H1 (cell line): Measurements from ENCODE around the gene MOB3C. TPM values are rescaled to one million over a fixed set of nuclear protein-coding genes. Genes with fewer than 3 reads are reported as not detected.

Experiments used
- CTCF ChIA-PET: fragments of 300-600 bp; sonication (Branson Sonifier 250); formaldehyde crosslinking; loops from one replicate; lab custom pipeline; 2021; ENCODE audit not compliant: partially characterized antibody; lab: Charles Lee
- POLR2A ChIA-PET: fragments of 300-600 bp; sonication (Branson Sonifier 250); formaldehyde crosslinking; loops from one replicate; lab custom pipeline; 2021; ENCODE audit warnings: inconsistent platforms; ENCODE audit not compliant: partially characterized antibody; lab: Charles Lee
- DNase-seq, 2 experiments: peaks; one replicate each; pipeline versions ENCODE4 v3.0.0 to v3.0.0-alpha.2; 2010 to 2022; ENCODE audit warnings: low spot score in 2 of 2, low read depth in 1 of 2, mixed read lengths in 1 of 2
- FAIRE-seq: peaks from 2 replicates; lab custom pipeline; 2011; peaks lifted over from hg19 to GRCh38; lab: Jason Lieb, UNC
- H2AFZ ChIP-seq: 2 replicates; pipeline ENCODE4 v1.8.1; 2012; ENCODE audit warnings: low read length, inconsistent platforms
- H2AK5ac ChIP-seq: 2 replicates; pipeline ENCODE4 v1.6.1; 2013; ENCODE audit warnings: low read depth, low read length
- H2BK120ac ChIP-seq: replicated peaks from 2 replicates; pipeline ENCODE3; 2013; ENCODE audit warnings: low read depth, low read length, inconsistent platforms
- H2BK12ac ChIP-seq: 2 replicates; pipeline ENCODE4 v1.6.1; 2013; ENCODE audit warnings: low read depth, low read length
- H2BK15ac ChIP-seq: 2 replicates; pipeline ENCODE4 v1.6.1; 2013; ENCODE audit warnings: low read length
- H2BK20ac ChIP-seq: 2 replicates; pipeline ENCODE4 v1.6.1; 2013; ENCODE audit warnings: low read length
- H2BK5ac ChIP-seq: 2 replicates; pipeline ENCODE4 v1.6.1; 2013; ENCODE audit warnings: low read depth, low read length
- H3K14ac ChIP-seq: 2 replicates; pipeline ENCODE4 v1.6.1; 2013; ENCODE audit warnings: inconsistent platforms; ENCODE audit not compliant: insufficient read length
- H3K18ac ChIP-seq: 2 replicates; pipeline ENCODE4 v1.6.1; 2013; ENCODE audit warnings: low read length; ENCODE audit errors: extremely low read depth
- H3K23ac ChIP-seq: 2 replicates; pipeline ENCODE4 v1.6.1; 2013; ENCODE audit warnings: inconsistent platforms; ENCODE audit not compliant: insufficient read length
- H3K23me2 ChIP-seq: 2 replicates; pipeline ENCODE4 v1.6.1; 2013; ENCODE audit warnings: low read depth, low read length
- H3K27ac ChIP-seq: 2 replicates; pipeline ENCODE4 v1.6.1; 2011; ENCODE audit warnings: low read depth, low read length, inconsistent platforms
- H3K27me3 ChIP-seq, 4 experiments: replicated peaks in 1 of 4; 1 replicate in 1 of 4; 2 replicates in 3 of 4; pipeline versions ENCODE4 v1.6.1 to v1.8.1; 2011 to 2013; ENCODE audit warnings: low read length in 3 of 4, mild to moderate bottlenecking in 3 of 4, inconsistent platforms in 2 of 4, mixed read lengths in 2 of 4, moderate library complexity in 1 of 4; ENCODE audit not compliant: control insufficient read depth in 3 of 4, insufficient read depth in 3 of 4; ENCODE audit errors: extremely low read depth in 1 of 4
- H3K36me3 ChIP-seq, 4 experiments: 2 replicates each; pipeline versions ENCODE4 v1.6.1 to v1.8.1; 2011 to 2013; ENCODE audit warnings: mild to moderate bottlenecking in 4 of 4, low read length in 3 of 4, moderate library complexity in 2 of 4, control low read depth in 1 of 4, inconsistent platforms in 1 of 4; ENCODE audit not compliant: insufficient read depth in 4 of 4, control insufficient read depth in 2 of 4
- H3K4ac ChIP-seq: replicated peaks from 2 replicates; pipeline ENCODE3; 2013; ENCODE audit warnings: low read length, low read depth, mixed read lengths, inconsistent platforms; ENCODE audit not compliant: insufficient read length
- H3K4me1 ChIP-seq, 4 experiments: replicated peaks in 1 of 4; 1 replicate in 1 of 4; 2 replicates in 3 of 4; pipeline versions ENCODE4 v1.6.1 to v1.8.1; 2011 to 2013; ENCODE audit warnings: low read length in 3 of 4, inconsistent platforms in 2 of 4, mixed read lengths in 1 of 4; ENCODE audit not compliant: insufficient read depth in 4 of 4, control insufficient read depth in 3 of 4
- H3K4me2 ChIP-seq, 2 experiments: 2 replicates each; pipeline versions ENCODE4 v1.6.1 to v1.8.1; 2011 to 2013; ENCODE audit warnings: low read depth in 2 of 2, low read length in 2 of 2, control low read depth in 1 of 2, inconsistent platforms in 1 of 2, mild to moderate bottlenecking in 1 of 2; ENCODE audit not compliant: insufficient read depth in 1 of 2
- H3K4me3 ChIP-seq, 4 experiments: fragments of 200-600, 300-600 bp in 1 of 4; sonication (generic), shearing (Covaris generic), sonication (Bioruptor Twin) in 1 of 4; 2 replicates each; pipeline versions ENCODE4 v1.5.1 to v1.8.1; 2011 to 2016; ENCODE audit warnings: low read length in 4 of 4, low read depth in 3 of 4, control low read depth in 2 of 4, inconsistent platforms in 2 of 4, mild to moderate bottlenecking in 2 of 4, mixed read lengths in 1 of 4, moderate library complexity in 1 of 4; ENCODE audit not compliant: insufficient read depth in 2 of 4; ENCODE audit errors: extremely low read depth in 1 of 4
- H3K56ac ChIP-seq: replicated peaks from 2 replicates; pipeline ENCODE3; 2013; ENCODE audit warnings: low read depth, mild to moderate bottlenecking, mixed read lengths, low read length, inconsistent platforms; ENCODE audit not compliant: insufficient read length
- H3K79me1 ChIP-seq: 2 replicates; pipeline ENCODE4 v1.6.1; 2013; ENCODE audit warnings: low read depth, low read length, control low read depth
- H3K79me2 ChIP-seq, 2 experiments: 2 replicates each; pipeline versions ENCODE4 v1.6.1 to v1.8.1; 2012 to 2013; ENCODE audit warnings: low read length in 2 of 2, mild to moderate bottlenecking in 2 of 2, inconsistent platforms in 1 of 2; ENCODE audit not compliant: insufficient read depth in 2 of 2, control insufficient read depth in 1 of 2
- H3K9ac ChIP-seq, 4 experiments: replicated peaks in 1 of 4; 1 replicate in 1 of 4; 2 replicates in 3 of 4; pipeline versions ENCODE4 v1.6.1 to v1.8.1; 2011 to 2013; ENCODE audit warnings: low read depth in 3 of 4, low read length in 3 of 4, control low read depth in 2 of 4, mild to moderate bottlenecking in 2 of 4, moderate library complexity in 2 of 4, inconsistent platforms in 1 of 4; ENCODE audit errors: extremely low read depth in 1 of 4
- H3K9me3 ChIP-seq, 2 experiments: 2 replicates each; pipeline versions ENCODE4 v1.6.1 to v1.8.1; 2012 to 2013; ENCODE audit warnings: mild to moderate bottlenecking in 2 of 2, moderate library complexity in 2 of 2, control low read depth in 1 of 2, inconsistent platforms in 1 of 2, low read depth in 1 of 2, low read length in 1 of 2, mixed read lengths in 1 of 2; ENCODE audit not compliant: insufficient read depth in 2 of 2
- H4K20me1 ChIP-seq, 2 experiments: replicated peaks in 1 of 2; 2 replicates each; pipeline versions ENCODE3 to v1.8.1; 2011 to 2013; ENCODE audit warnings: inconsistent platforms in 2 of 2, low read length in 2 of 2, mild to moderate bottlenecking in 1 of 2; ENCODE audit not compliant: insufficient read depth in 2 of 2, control insufficient read depth in 1 of 2
- H4K5ac ChIP-seq: 2 replicates; pipeline ENCODE4 v1.6.1; 2013; ENCODE audit warnings: low read length, low read depth, mixed read lengths, inconsistent platforms; ENCODE audit not compliant: insufficient read length
- H4K8ac ChIP-seq: 2 replicates; pipeline ENCODE4 v1.8.0; 2013; ENCODE audit warnings: mild to moderate bottlenecking, moderate library complexity, low read length, inconsistent platforms; ENCODE audit not compliant: insufficient read depth; ENCODE audit errors: extremely low read depth
- H4K91ac ChIP-seq: replicated peaks from 2 replicates; pipeline ENCODE3; 2013; ENCODE audit warnings: low read length, mixed read lengths, inconsistent platforms; ENCODE audit not compliant: insufficient read length
- HDAC6 ChIP-seq: IDR thresholded peaks from one replicate; pipeline ENCODE4 v1.7.1; 2012; ENCODE audit warnings: low read depth, mild to moderate bottlenecking, inconsistent platforms, low read length, moderate library complexity
- JUND ChIP-seq: IDR thresholded peaks from 2 replicates; pipeline ENCODE4 v1.6.1; 2011; ENCODE audit warnings: mild to moderate bottlenecking, improper control_type of control experiment, low read length
- MAX ChIP-seq: IDR thresholded peaks from 2 replicates; pipeline ENCODE4 v1.6.1; 2012; ENCODE audit warnings: inconsistent platforms
- SIN3A ChIP-seq, 2 experiments: IDR thresholded peaks in 1 of 2; conservative IDR thresholded peaks in 1 of 2; 2 replicates each; pipeline ENCODE4 v1.6.1; 2011 to 2012; ENCODE audit warnings: low read length in 2 of 2, improper control_type of control experiment in 1 of 2, low read depth in 1 of 2, mild to moderate bottlenecking in 1 of 2
- SIX5 ChIP-seq: IDR thresholded peaks from 2 replicates; pipeline ENCODE4 v1.6.1; 2011; ENCODE audit warnings: mild to moderate bottlenecking, low read depth, low read length
- SP4 ChIP-seq: IDR thresholded peaks from 2 replicates; pipeline ENCODE4 v1.6.1; 2012; ENCODE audit warnings: low read length, inconsistent platforms
- SUZ12 ChIP-seq: fragments of 200-600 bp; sonication (generic); IDR thresholded peaks from 2 replicates; pipeline ENCODE4 v1.6.1; 2012; ENCODE audit warnings: mild to moderate bottlenecking, inconsistent platforms, low read length, moderate library complexity, mixed read lengths
- TAF7 ChIP-seq: optimal IDR thresholded peaks from 2 replicates; pipeline ENCODE3; 2011; ENCODE audit warnings: low read depth, mild to moderate bottlenecking, inconsistent platforms, low read length, moderate library complexity, borderline replicate concordance
- TEAD4 ChIP-seq: IDR thresholded peaks from 2 replicates; pipeline ENCODE4 v1.6.1; 2012; ENCODE audit warnings: low read depth, low read length, inconsistent platforms, mixed read lengths
- ZNF274 ChIP-seq: IDR thresholded peaks from 2 replicates; pipeline ENCODE4 v1.7.0; 2012; ENCODE audit warnings: low read length, borderline replicate concordance; ENCODE audit errors: extremely low read depth
- WGBS, 2 experiments: shearing (Covaris generic) in 1 of 2; methylation state at CpG; one replicate each; pipeline versions ENCODE4 v1.1.6 to v1.1.7; 2013 to 2015; ENCODE audit warnings: low lambda C conversion rate in 2 of 2, mixed read lengths in 2 of 2, inconsistent platforms in 1 of 2, low coverage in 1 of 2, missing lambda C conversion rate in 1 of 2; ENCODE audit not compliant: insufficient replicate concordance in 2 of 2, insufficient coverage in 1 of 2, insufficient read length in 1 of 2; ENCODE audit errors: extremely low coverage in 1 of 2, missing lambda C conversion rate in 1 of 2; 5-methylcytosine and 5-hydroxymethylcytosine counted together
- polyA plus RNA-seq, 7 experiments: library from polyadenylated mRNA; depleted of rRNA in 3 of 7; stranded (reverse) in 5 of 7; unstranded in 2 of 7; fragments of >200 nt in 5 of 7; fragments of 200-250 nt in 2 of 7; gene quantifications; 1 replicate in 5 of 7; 2 replicates in 1 of 7; 4 replicates in 1 of 7; pipeline versions ENCODE4 v1.2.1 to v1.2.3, GENCODE V29; 2011 to 2013; ENCODE audit warnings: missing spikeins in 2 of 7, mixed read lengths in 2 of 7
- total RNA-seq: library from RNA; stranded (reverse); fragmentation: NEBNext Ultra II Directional; extraction: Animal tissue kit (Norgen Biotek cat#: 25700); gene quantifications from 2 replicates; pipeline ENCODE4 v1.2.1, GENCODE V29; 2021
- TF ChIP-seq, protein P1 (sequence below): IDR thresholded peaks from 2 replicates; pipeline ENCODE4 v1.6.1; 2011; ENCODE audit warnings: low read length, improper control_type of control experiment

MOB3C gene
- total and polyA plus RNA-seq, 2 of the 8 experiments (the other 6 are each of a cell fraction or from before 2014, with no cell fraction given) = 5.8 to 6.6 TPM

DNA sequence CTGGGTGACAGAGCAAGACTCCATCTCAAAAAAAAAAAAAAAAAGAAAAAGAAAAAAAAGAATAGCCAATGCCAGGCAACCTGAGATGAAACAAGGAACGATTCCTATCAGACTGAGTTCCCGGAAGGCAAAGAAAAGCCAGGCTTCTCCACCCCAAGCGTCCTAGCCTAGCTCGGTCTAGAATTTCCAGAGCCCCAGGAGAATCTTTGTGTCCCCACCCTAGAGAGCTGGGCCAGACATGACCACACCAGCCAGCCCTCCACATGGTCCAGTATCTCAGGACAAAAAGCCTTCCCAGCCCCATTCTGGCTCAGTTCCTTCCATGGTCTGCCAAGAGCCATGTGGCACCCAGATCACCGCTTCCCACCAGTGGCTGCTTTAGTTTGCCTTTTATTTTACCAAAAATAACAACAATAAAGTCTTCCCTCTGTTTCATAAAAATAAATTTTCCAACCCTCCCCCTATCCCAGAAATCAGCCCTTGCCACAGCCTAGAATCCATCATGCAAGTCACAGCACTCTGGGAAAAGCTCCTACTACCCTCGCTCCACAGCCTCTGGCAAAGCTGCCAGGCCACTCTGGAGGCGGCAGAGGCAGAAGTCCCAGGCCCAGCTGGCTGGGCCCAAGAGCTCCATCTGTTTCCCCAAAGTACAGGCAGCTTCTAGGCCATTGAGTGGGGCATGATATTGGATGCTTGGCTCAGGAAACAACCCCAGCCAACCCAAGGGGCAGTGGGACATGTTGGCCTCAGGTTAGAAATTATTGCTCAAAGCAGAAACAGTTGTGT is 9.1 kb downstream of the MOB3C start:
- peaks cover 6% of the 10 kb centered on the region; the same call in 1 of the 2 replicates for H3K23me2 ChIP-seq
- no peak overlapping the region for H2AK5ac ChIP-seq
- H2BK5ac ChIP-seq = no peak overlapping the region
- FAIRE-seq = no peak
- H2BK12ac ChIP-seq = no peak overlapping the region
- H2BK120ac ChIP-seq = no peak overlapping the region
- no peak overlapping the region for H3K4me3 ChIP-seq
- no peak overlapping the region for H3K18ac ChIP-seq
- H3K79me2 ChIP-seq = no peaks in the 10 kb centered on the region
- H3K56ac ChIP-seq = no peak overlapping the region
- H3K4me1 ChIP-seq = peaks cover 2 to 11% (median 9%) of the 10 kb centered on the region in 4 experiments; a peak in 6 of 7 replicates
- peaks cover 0 to 3% of the 10 kb centered on the region in 2 experiments for H4K20me1 ChIP-seq
- no peak overlapping the region for H3K4ac ChIP-seq
- H3K79me1 ChIP-seq = no peaks in the 10 kb centered on the region
- no peak overlapping the region for H2BK20ac ChIP-seq
- H3K9ac ChIP-seq = no peak overlapping the region
- no peaks in the 10 kb centered on the region; a peak in 1 of 8 replicates for H3K36me3 ChIP-seq
- ChIA-PET CTCF (interaction anchor here (1.3 to 10.7 kb wide), 6 partner anchors 12 to 194 kb away, joined by 3 to 126 read pairs (median 26); partner anchors contain the start of gene MOB3C), POLR2A (interaction anchor here (0.9 to 1.4 kb wide), 2 partner anchors 9 to 10 kb away, joined by 4 to 6 read pairs; partner anchors contain the start of gene MOB3C)
- H3K23ac ChIP-seq = no peak overlapping the region
- DNase-seq = no peak
- H3K27ac ChIP-seq = no peak overlapping the region
- H3K27me3 ChIP-seq = 0 out of 7 replicates have a peak, but pooled peaks cover 0 to 2% (median 0%) of the 10 kb centered on the region in 4 experiments
- H4K5ac ChIP-seq = no peak overlapping the region
- H3K4me2 ChIP-seq = no peak overlapping the region
- H2AFZ ChIP-seq = no peak overlapping the region
- 87% methylated on average over 7 of the region's 7 CpGs; no CpG with 5 or more reads in 1 of the 2 experiments for WGBS, 2 experiments
- H3K9me3 ChIP-seq = no peaks in the 10 kb centered on the region
- H2BK15ac ChIP-seq = no peak overlapping the region
- no peak overlapping the region for H4K8ac ChIP-seq
- no peak overlapping the region for H4K91ac ChIP-seq
- no peak overlapping the region for H3K14ac ChIP-seq
- TF ChIP-seq JUND (no peak), SP4 (no peak), TAF7 (no peak), SIX5 (no peak), MAX (no peak), SIN3A (conservative IDR thresholded peaks at IDR 0.05 in 1 of 2, IDR thresholded peaks at IDR 0.05 in 1 of 2; ENCODE audit: low read depth in 1 of 2, low read length in 2 of 2) (no peak), HDAC6 (no peak), SUZ12 (no peak), ZNF274 (no peak), TEAD4 (no peak)
- TF ChIP-seq, protein P1, sequence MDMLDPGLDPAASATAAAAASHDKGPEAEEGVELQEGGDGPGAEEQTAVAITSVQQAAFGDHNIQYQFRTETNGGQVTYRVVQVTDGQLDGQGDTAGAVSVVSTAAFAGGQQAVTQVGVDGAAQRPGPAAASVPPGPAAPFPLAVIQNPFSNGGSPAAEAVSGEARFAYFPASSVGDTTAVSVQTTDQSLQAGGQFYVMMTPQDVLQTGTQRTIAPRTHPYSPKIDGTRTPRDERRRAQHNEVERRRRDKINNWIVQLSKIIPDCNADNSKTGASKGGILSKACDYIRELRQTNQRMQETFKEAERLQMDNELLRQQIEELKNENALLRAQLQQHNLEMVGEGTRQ = no peak
